HepG2 (cell line): ENCODE results near the gene PIAS1.

Experiments
- ARNTL ChIP-seq: sonication (generic); formaldehyde crosslinking; IDR thresholded peaks from 2 replicates; pipeline ENCODE4 v1.4.0; 2020; ENCODE audit warnings: mild to moderate bottlenecking, missing genetic modification reagents
- CHCHD3 ChIP-seq: sonication (generic); formaldehyde crosslinking; IDR thresholded peaks from 2 replicates; pipeline ENCODE4 v1.8.0; 2022; ENCODE audit warnings: mild to moderate bottlenecking, missing genetic modification reagents, moderate library complexity
- CTCF ChIP-seq: sonication (generic); formaldehyde crosslinking; IDR thresholded peaks from 2 replicates; pipeline ENCODE4 v1.5.0; 2020; ENCODE audit warnings: mild to moderate bottlenecking, missing genetic modification reagents, moderate library complexity
- EP300 ChIP-seq, 3 experiments: sonication (generic) in 1 of 3; formaldehyde crosslinking in 1 of 3; IDR thresholded peaks; 2 replicates each; pipeline versions ENCODE4 v1.5.1 to v1.6.1; 2011 to 2020; ENCODE audit warnings: low read depth in 2 of 3, low read length in 2 of 3, borderline replicate concordance in 1 of 3, improper control_type of control experiment in 1 of 3, mild to moderate bottlenecking in 1 of 3, missing genetic modification reagents in 1 of 3, moderate library complexity in 1 of 3
- FOXA1 ChIP-seq, 2 experiments: fragments of 450-650 bp in 1 of 2; sonication (generic) in 1 of 2; formaldehyde crosslinking in 1 of 2; IDR thresholded peaks; 2 replicates each; pipeline versions ENCODE4 v1.4.0 to v1.6.1; 2016 to 2020; ENCODE audit warnings: missing genetic modification reagents in 1 of 2
- JUND ChIP-seq: sonication (generic); formaldehyde crosslinking; IDR thresholded peaks from 2 replicates; pipeline ENCODE4 v1.8.0; 2022; ENCODE audit warnings: mild to moderate bottlenecking, missing genetic modification reagents
- MIXL1 ChIP-seq: IDR thresholded peaks from 2 replicates; pipeline ENCODE4 v1.6.1; 2016
- PTBP1 ChIP-seq: fragments of 200-400 bp; formaldehyde crosslinking; IDR thresholded peaks from 2 replicates; pipeline ENCODE4 v1.6.1; 2018; ENCODE audit warnings: low read length, low read depth; ENCODE audit not compliant: poor library complexity, severe bottlenecking
- RXRA ChIP-seq: sonication (generic); formaldehyde crosslinking; IDR thresholded peaks from 2 replicates; pipeline ENCODE4 v1.5.1; 2020; ENCODE audit warnings: missing genetic modification reagents
- SNRNP70 ChIP-seq: fragments of 200-400 bp; formaldehyde crosslinking; IDR thresholded peaks from 2 replicates; pipeline ENCODE4 v1.6.1; 2017; ENCODE audit warnings: mild to moderate bottlenecking, low read depth, low read length, moderate library complexity
- TCF7L2 ChIP-seq: IDR thresholded peaks from 2 replicates; pipeline ENCODE4 v1.6.1; 2011; ENCODE audit warnings: mild to moderate bottlenecking, low read depth, low read length, moderate library complexity
- ZBTB44 ChIP-seq: sonication (generic); formaldehyde crosslinking; IDR thresholded peaks from 2 replicates; pipeline ENCODE4 v1.4.0; 2020; ENCODE audit warnings: missing genetic modification reagents
- ZNF777 ChIP-seq: sonication (generic); formaldehyde crosslinking; IDR thresholded peaks from 2 replicates; pipeline ENCODE4 v1.4.0; 2020; ENCODE audit warnings: missing genetic modification reagents
- ZZZ3 ChIP-seq: sonication (generic); formaldehyde crosslinking; IDR thresholded peaks from 2 replicates; pipeline ENCODE4 v1.4.0; 2020; ENCODE audit warnings: missing genetic modification reagents, mild to moderate bottlenecking, borderline replicate concordance

GRCh38 chr15:68027388-68027787 is 26.7 kb upstream of the PIAS1 start:
- no peak for TF ChIP-seq ZNF777 (CRISPR knock-in tag)
- no peak for TF ChIP-seq ZBTB44 (CRISPR knock-in tag)
- no peak for TF ChIP-seq EP300 (IDR thresholded peaks at IDR 0.05; ENCODE audit: low read depth in 2 of 2, low read length in 2 of 2)
- TF ChIP-seq EP300 (CRISPR knock-in tag; IDR thresholded peaks at IDR 0.05; ENCODE audit: borderline replicate concordance): no peak
- no peak for TF ChIP-seq CTCF (CRISPR knock-in tag)
- TF ChIP-seq SNRNP70: no peak
- no peak for TF ChIP-seq TCF7L2
- no peak for TF ChIP-seq JUND (CRISPR knock-in tag)
- TF ChIP-seq PTBP1: no peak
- TF ChIP-seq MIXL1 (CRISPR knock-in tag): no peak
- TF ChIP-seq FOXA1 (IDR thresholded peaks at IDR 0.05): no peak
- TF ChIP-seq FOXA1 (CRISPR knock-in tag; IDR thresholded peaks at IDR 0.05): no peak
- no peak for TF ChIP-seq ARNTL (CRISPR knock-in tag)
- no peak for TF ChIP-seq RXRA (CRISPR knock-in tag)
- no peak for TF ChIP-seq CHCHD3 (CRISPR knock-in tag)
- TF ChIP-seq ZZZ3: no peak
